ENCODE results near the gene GPR179. TPM values are rescaled to one million over a fixed set of nuclear protein-coding genes. Genes with fewer than 3 reads are reported as not detected.

Gene GPR179
- total and polyA plus RNA-seq, 4 donors, result under 0.01 TPM; not detected in 3

DNA sequence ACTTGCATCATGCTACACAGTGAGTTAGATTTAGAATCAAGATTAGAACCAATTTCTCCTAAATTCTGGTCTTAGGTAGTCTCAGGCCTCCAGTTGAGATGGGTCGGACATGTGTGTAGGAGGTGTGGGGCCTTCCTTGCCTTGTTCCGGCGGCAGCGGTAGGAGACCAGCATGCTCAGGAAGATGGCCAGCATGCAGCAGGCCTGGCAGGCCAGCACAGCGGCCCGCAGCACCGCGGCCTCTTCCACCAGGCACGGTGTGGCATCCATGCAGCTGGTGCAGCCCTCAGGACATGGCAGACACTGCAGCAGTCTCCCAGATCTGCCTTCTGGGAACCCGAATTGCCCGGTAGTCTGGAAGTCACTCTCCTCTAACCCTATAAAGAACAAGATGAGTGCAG is 6.9 kb downstream of the GPR179 start:
- Histone ChIP-seq H3K4me1 (ENCODE audit: control insufficient read depth in 1 of 2, insufficient read depth in 2 of 2, low read length in 2 of 2) (no peaks in the 10 kb centered on the region), H3K4me3 (ENCODE audit: low read length in 2 of 2) (no peak overlapping the region), H3K36me3 (ENCODE audit: control insufficient read depth in 1 of 2, insufficient read depth in 2 of 2, low read length in 1 of 2) (no peaks in the 10 kb centered on the region), H3K9me3 (ENCODE audit: control insufficient read depth, low read length) (no peaks in the 10 kb centered on the region), H3K27ac (ENCODE audit: low read depth in 1 of 2, low read length in 2 of 2) (no peak overlapping the region), H3K27me3 (ENCODE audit: control insufficient read depth in 1 of 2, insufficient read depth in 2 of 2, low read length in 1 of 2) (no peaks in the 10 kb centered on the region)
- 95 to 96% methylated on average over 11 of the region's 11 CpGs for WGBS, 2 donors
- peak in 1 of 2 donors; percentile 47 for DNase-seq
- no peak for ATAC-seq (ENCODE audit: low FRiP score)
- intact Hi-C loops (cut with DNase I), result no loop called here

DNA sequence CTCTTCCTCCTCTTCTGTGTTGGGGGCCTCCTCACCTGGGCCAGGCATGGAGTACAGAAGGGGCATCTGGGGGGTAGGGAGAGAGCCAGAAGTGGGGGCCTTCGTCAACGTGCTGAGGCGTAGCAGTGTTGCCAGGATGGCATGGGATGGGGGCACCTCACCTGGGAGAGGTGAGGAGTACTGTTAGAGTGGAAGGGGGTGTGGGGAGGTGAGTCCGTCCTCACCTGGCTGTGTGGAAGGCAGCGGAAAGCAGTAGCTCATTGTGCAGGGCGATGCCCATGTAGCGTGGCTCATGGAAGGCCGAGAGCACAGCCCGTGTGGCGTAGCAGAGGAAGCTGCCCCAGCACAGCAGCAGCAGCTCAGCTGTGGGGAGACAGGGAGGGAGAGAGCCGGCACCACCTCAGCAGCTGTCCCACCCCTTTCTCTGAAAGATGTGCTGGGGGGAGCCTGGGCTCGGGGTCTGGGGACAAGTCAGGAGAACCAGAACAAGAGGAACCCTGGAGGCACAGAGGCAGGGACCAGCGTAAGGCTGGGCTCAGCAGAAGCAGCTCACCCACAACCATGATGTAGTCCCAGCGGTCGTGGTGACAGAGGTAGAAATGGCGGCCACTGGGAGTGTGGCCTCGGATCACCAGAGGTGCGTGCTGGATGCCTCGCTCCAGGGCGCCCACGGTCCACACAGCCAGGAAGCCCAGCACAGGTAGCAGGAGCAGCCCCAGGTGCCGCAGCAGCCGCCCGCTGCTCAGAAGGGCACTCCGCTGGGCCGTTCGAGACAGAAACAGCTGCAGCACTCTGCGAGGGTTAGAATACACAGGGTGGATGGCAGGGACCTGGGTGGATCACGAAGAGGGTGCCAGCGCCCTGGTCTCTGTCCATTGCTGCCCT is 9.0 kb downstream of the GPR179 start:
- WGBS, 2 donors, result 89 to 92% methylated on average over 30 of the region's 30 CpGs
- Histone ChIP-seq H3K27me3 (ENCODE audit: control insufficient read depth in 1 of 2, insufficient read depth in 2 of 2, low read length in 1 of 2) (no peaks in the 10 kb centered on the region), H3K9me3 (ENCODE audit: control insufficient read depth, low read length) (no peaks in the 10 kb centered on the region), H3K36me3 (ENCODE audit: control insufficient read depth in 1 of 2, insufficient read depth in 2 of 2, low read length in 1 of 2) (no peaks in the 10 kb centered on the region), H3K4me3 (ENCODE audit: low read length in 2 of 2) (no peak overlapping the region), H3K4me1 (ENCODE audit: control insufficient read depth in 1 of 2, insufficient read depth in 2 of 2, low read length in 2 of 2) (no peaks in the 10 kb centered on the region), H3K27ac (ENCODE audit: low read depth in 1 of 2, low read length in 2 of 2) (no peak overlapping the region)
- ATAC-seq (ENCODE audit: low FRiP score) (no peak), DNase-seq (peak in 1 of 2 donors; percentile 55)
- intact Hi-C loops (cut with DNase I), result no loop called here

DNA sequence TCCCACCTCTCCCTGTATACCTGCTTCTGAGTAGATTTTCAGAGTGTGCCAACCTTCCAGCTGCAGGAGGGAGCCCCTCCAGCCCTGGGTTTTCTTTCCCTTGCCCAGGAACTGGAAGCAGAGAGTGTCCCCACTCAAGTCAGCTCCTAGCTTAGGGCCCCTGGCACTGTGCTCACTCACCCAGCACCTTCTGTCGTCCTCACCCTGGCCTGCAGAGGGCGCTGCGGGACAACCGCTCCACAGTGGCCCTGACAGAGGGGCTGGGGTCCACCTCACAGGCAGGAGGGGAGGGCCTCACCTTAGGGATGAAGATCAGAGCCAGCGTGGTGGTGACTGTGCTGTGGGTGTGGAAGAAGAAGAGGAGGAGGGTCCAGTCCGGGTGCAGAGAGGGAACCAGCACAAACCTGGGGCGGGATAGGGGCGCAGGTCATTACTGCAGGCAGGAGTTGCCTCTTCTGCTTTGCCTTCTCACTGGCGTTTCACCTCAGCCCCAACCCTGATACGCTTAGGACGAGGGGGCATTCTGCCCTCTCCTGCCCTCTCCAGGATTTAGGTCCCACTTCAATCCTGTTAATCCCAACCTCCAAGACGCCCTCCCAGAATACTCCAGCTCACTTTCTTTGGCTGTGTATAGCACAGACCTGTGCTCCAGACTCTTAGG is 10.0 kb downstream of the GPR179 start:
- no peak for ATAC-seq (ENCODE audit: low FRiP score)

DNA sequence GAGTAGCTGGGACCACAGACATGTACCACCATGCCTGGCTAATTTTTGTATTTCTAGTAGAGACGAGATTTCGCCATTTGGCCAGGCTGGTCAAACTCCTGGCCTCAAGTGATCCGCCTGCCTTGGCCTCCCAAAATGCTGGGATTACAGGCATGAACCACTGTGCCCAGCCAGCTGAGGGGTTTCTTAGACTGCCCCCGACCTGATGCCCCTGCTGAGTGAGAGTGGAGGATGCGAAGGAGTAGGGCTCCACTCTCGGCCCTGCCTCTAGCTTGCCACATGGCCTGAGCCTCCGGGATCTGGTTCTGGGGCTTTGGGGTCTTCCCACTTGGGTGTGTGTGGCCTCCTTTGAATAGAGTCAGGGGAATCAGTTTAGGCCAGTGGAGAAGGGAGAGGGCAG is 11.0 kb downstream of the GPR179 start:
- no peaks in the 10 kb centered on the region for H3K27me3 ChIP-seq (ENCODE audit: control insufficient read depth in 1 of 2, insufficient read depth in 2 of 2, low read length in 1 of 2)
- intact Hi-C loops (cut with DNase I), result loop anchor here in 1 of 2 donors (1.0 kb wide), 1 partner anchor 37 kb away; no protein-coding TSS in a partner anchor
- ATAC-seq (ENCODE audit: low FRiP score) (no peak), DNase-seq (no peak)
- 87 to 93% methylated on average over 7 of the region's 7 CpGs for WGBS, 2 donors
- no peaks in the 10 kb centered on the region for H3K36me3 ChIP-seq (ENCODE audit: control insufficient read depth in 1 of 2, insufficient read depth in 2 of 2, low read length in 1 of 2)
- H3K4me3 ChIP-seq (ENCODE audit: low read length in 2 of 2), result no peak overlapping the region
- no peak overlapping the region for H3K27ac ChIP-seq (ENCODE audit: low read depth in 1 of 2, low read length in 2 of 2)
- no peaks in the 10 kb centered on the region for H3K9me3 ChIP-seq (ENCODE audit: control insufficient read depth, low read length)
- no peaks in the 10 kb centered on the region for H3K4me1 ChIP-seq (ENCODE audit: control insufficient read depth in 1 of 2, insufficient read depth in 2 of 2, low read length in 2 of 2)

More for the DNA sequence above, 10.0 kb downstream of the GPR179 start:
- peak in 1 of 2 donors; percentile 70 for DNase-seq
- Histone ChIP-seq H3K27ac (ENCODE audit: low read depth in 1 of 2, low read length in 2 of 2) (no peak overlapping the region), H3K9me3 (ENCODE audit: control insufficient read depth, low read length) (no peaks in the 10 kb centered on the region), H3K4me3 (ENCODE audit: low read length in 2 of 2) (no peak overlapping the region), H3K4me1 (ENCODE audit: control insufficient read depth in 1 of 2, insufficient read depth in 2 of 2, low read length in 2 of 2) (no peaks in the 10 kb centered on the region), H3K36me3 (ENCODE audit: control insufficient read depth in 1 of 2, insufficient read depth in 2 of 2, low read length in 1 of 2) (no peaks in the 10 kb centered on the region), H3K27me3 (ENCODE audit: control insufficient read depth in 1 of 2, insufficient read depth in 2 of 2, low read length in 1 of 2) (no peaks in the 10 kb centered on the region)
- WGBS, 2 donors, result 39 to 41% methylated on average over 12 of the region's 12 CpGs
- intact Hi-C loops (cut with DNase I), result no loop called here

DNA sequence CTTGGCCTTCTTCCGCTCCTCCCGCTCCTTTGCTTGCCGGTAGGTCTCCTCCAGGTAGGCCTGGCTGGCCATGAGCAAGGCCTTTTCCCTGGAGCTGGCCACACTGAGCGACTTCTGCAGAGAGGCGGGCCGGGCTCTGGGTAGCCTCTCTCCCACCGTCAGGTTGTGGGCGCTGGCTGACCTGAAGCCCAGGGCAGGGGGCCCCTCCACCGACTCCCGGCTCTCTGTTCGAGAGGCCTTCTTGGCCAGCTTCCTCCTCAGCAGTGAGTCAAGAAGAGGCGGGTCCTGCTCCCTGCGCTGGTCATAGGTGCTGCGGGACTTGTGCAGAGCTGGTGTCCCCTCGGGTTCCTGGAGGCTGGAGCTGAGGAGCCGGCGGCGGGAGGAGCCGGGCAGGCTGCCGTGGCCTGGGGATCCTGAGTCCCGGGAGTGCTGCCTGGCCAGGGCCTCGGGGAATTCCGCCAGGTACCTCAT is 12.8 kb downstream of the GPR179 start:
- ATAC-seq (ENCODE audit: low FRiP score) (no peak), DNase-seq (peak in 1 of 2 donors; percentile 64)
- Histone ChIP-seq H3K4me1 (ENCODE audit: control insufficient read depth in 1 of 2, insufficient read depth in 2 of 2, low read length in 2 of 2) (no peaks in the 10 kb centered on the region), H3K27me3 (ENCODE audit: control insufficient read depth in 1 of 2, insufficient read depth in 2 of 2, low read length in 1 of 2) (no peaks in the 10 kb centered on the region), H3K27ac (ENCODE audit: low read depth in 1 of 2, low read length in 2 of 2) (no peak overlapping the region), H3K9me3 (ENCODE audit: control insufficient read depth, low read length) (no peaks in the 10 kb centered on the region), H3K36me3 (ENCODE audit: control insufficient read depth in 1 of 2, insufficient read depth in 2 of 2, low read length in 1 of 2) (no peaks in the 10 kb centered on the region), H3K4me3 (ENCODE audit: low read length in 2 of 2) (no peak overlapping the region)
- WGBS, 2 donors, result 84 to 86% methylated on average over 23 of the region's 23 CpGs
- intact Hi-C loops (cut with DNase I), result no loop called here

DNA sequence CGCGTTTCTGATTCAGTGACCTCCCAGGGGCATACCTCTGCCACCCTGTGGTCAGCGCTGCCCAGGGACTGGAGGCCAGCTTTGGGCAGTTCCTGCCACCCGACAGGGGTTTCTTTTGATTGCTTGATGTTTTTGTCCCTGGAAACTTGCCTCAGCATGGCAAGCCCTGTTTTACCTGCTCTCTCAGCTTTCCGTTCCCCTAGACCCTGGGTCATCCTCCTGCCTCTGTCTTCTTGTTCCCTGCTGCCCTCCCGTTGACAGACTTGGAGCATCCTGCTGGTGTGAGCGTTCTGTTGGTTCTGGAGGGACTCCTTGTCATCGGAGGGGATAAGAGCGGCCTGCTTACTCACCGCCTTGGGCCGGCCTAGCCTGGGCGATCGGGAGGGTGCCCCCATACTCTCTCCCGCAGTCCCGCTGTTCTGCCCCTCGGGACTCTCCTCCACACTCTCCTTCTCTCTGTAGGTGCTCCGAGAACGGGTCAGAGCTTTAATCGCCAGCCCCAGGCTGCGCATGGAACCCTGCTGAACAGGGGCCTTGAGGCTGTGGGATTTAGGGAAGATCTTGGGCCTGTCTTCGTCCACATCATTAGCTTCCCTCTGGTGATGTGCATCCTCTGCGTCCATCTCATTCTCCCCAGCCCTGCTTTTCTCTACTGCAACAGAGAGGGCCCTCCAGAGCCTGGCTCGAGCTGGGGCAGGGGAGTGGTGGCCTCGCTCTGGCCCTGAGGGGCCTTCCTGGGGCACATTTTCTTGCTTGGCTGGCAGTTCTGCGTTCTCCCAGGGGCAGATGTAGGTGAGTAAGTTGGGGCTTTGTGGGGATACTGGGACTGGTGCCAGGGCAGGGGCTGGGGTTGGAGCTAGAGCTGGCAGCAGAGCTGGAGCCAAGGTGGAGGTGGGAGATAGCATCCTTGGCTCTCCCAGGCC is 13.7 kb downstream of the GPR179 start:
- Histone ChIP-seq H3K4me3 (ENCODE audit: low read length in 2 of 2) (no peak overlapping the region), H3K27ac (ENCODE audit: low read depth in 1 of 2, low read length in 2 of 2) (no peak overlapping the region), H3K27me3 (ENCODE audit: control insufficient read depth in 1 of 2, insufficient read depth in 2 of 2, low read length in 1 of 2) (no peaks in the 10 kb centered on the region), H3K9me3 (ENCODE audit: control insufficient read depth, low read length) (no peaks in the 10 kb centered on the region), H3K36me3 (ENCODE audit: control insufficient read depth in 1 of 2, insufficient read depth in 2 of 2, low read length in 1 of 2) (no peaks in the 10 kb centered on the region), H3K4me1 (ENCODE audit: control insufficient read depth in 1 of 2, insufficient read depth in 2 of 2, low read length in 2 of 2) (no peaks in the 10 kb centered on the region)
- 87 to 88% methylated on average over 25 of the region's 25 CpGs for WGBS, 2 donors
- no peak for ATAC-seq (ENCODE audit: low FRiP score)
- intact Hi-C loops (cut with DNase I), result no loop called here
- DNase-seq, result peak in 1 of 2 donors; percentile 44

DNA sequence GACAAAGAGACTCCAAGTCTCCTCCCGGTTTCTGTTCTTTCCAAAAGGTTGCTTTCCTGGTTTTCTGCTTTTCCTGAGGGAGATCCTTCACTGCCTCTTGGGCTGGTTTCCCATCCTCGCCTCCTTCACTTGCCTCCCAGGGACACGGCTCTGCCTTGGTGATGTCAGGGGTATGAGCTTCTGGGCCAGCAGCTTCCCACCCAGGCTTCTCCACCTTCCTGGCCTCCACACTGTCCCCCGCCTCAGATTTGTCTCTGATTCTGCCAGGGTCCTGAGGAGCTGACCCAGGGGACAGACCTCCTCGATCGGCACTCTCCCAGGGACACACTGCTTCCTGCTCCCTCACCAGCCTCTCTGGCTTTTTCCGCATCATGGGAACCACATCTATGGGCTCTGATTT is 14.5 kb downstream of the GPR179 start:
- Histone ChIP-seq H3K4me3 (ENCODE audit: low read length in 2 of 2) (no peak overlapping the region), H3K27ac (ENCODE audit: low read depth in 1 of 2, low read length in 2 of 2) (no peak overlapping the region), H3K27me3 (ENCODE audit: control insufficient read depth in 1 of 2, insufficient read depth in 2 of 2, low read length in 1 of 2) (no peaks in the 10 kb centered on the region), H3K4me1 (ENCODE audit: control insufficient read depth in 1 of 2, insufficient read depth in 2 of 2, low read length in 2 of 2) (no peaks in the 10 kb centered on the region), H3K9me3 (ENCODE audit: control insufficient read depth, low read length) (no peaks in the 10 kb centered on the region), H3K36me3 (ENCODE audit: control insufficient read depth in 1 of 2, insufficient read depth in 2 of 2, low read length in 1 of 2) (no peaks in the 10 kb centered on the region)
- ATAC-seq (ENCODE audit: low FRiP score) (no peak), DNase-seq (peak in 1 of 2 donors; percentile 51)
- intact Hi-C loops (cut with DNase I), result no loop called here
- 78 to 81% methylated on average over 7 of the region's 7 CpGs for WGBS, 2 donors

DNA sequence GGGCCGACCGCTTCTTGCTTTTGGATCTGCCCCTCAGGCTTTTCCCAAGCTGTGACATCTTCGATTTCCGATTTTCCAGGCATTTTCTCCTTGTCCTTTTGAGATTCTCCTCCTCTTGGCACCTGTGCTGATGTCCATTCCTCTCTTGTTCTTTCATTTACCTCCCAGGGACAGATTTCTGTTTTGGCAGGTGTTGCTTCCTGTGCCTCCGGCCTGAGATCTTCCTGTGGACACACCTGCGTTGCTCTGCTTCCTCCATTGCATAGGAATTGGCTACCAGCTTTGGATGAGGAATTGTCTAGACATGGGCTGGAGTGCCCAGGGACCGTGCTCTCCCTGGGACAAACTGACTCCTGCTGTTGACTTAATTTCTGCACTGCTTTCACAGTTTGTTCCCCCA is 15.1 kb downstream of the GPR179 start:
- no peak for ATAC-seq (ENCODE audit: low FRiP score)
- 79 to 89% methylated on average over 7 of the region's 7 CpGs for WGBS, 2 donors
- no peaks in the 10 kb centered on the region for H3K27me3 ChIP-seq (ENCODE audit: control insufficient read depth in 1 of 2, insufficient read depth in 2 of 2, low read length in 1 of 2)
- H3K9me3 ChIP-seq (ENCODE audit: control insufficient read depth, low read length), result no peaks in the 10 kb centered on the region
- intact Hi-C loops (cut with DNase I), result no loop called here
- no peak overlapping the region for H3K4me3 ChIP-seq (ENCODE audit: low read length in 2 of 2)
- peaks cover 2 to 3% of the 10 kb centered on the region in 2 donors for H3K36me3 ChIP-seq (ENCODE audit: control insufficient read depth in 1 of 2, insufficient read depth in 2 of 2, low read length in 1 of 2)
- no peaks in the 10 kb centered on the region for H3K4me1 ChIP-seq (ENCODE audit: control insufficient read depth in 1 of 2, insufficient read depth in 2 of 2, low read length in 2 of 2)
- no peak overlapping the region for H3K27ac ChIP-seq (ENCODE audit: low read depth in 1 of 2, low read length in 2 of 2)
- no peak for DNase-seq

All from aorta (tissue), 5 donors.